ENCODE data around the gene MTHFD2L. TPM values are rescaled to one million over a fixed set of nuclear protein-coding genes. Genes with fewer than 3 reads are reported as not detected.

Gene MTHFD2L
- total and polyA plus RNA-seq, 2 of the 8 experiments (the other 6 are each of a cell fraction or from before 2014, with no cell fraction given) = 5.4 to 15.0 TPM

DNA sequence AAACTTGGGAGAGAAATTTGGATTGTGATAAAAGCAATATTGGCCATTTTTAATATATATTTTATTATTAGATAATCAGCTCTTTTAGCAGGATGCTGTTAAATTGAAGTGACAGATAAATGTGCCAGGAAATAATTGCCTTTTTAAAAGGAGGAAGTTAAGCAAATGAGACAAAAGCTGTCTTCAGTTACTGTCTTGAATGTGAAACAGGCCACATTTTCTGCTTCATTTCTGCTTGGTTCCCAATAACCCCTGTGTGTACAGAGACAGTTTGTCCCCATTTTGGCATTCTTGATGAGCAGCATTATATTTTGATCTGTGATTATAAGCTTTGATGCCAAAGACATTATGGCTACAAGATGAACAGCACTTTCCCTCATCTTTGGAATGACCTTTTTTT is 151.3 kb downstream of the MTHFD2L start:
- Histone ChIP-seq H2BK120ac (replicated peaks; ENCODE audit: low read depth, low read length) (no peak overlapping the region), H3K9ac (replicated peaks in 1 of 4; ENCODE audit: extremely low read depth in 1 of 4, low read depth in 3 of 4, low read length in 3 of 4) (no peak overlapping the region), H2AK5ac (ENCODE audit: low read depth, low read length) (no peak overlapping the region), H3K4me2 (ENCODE audit: insufficient read depth in 1 of 2, low read depth in 2 of 2, low read length in 2 of 2) (no peak overlapping the region), H2AFZ (ENCODE audit: low read length) (no peak overlapping the region), H3K23ac (ENCODE audit: insufficient read length) (no peak overlapping the region), H3K4ac (replicated peaks; ENCODE audit: insufficient read length, low read depth, low read length) (no peak overlapping the region), H2BK20ac (ENCODE audit: low read length) (no peak overlapping the region), H4K20me1 (replicated peaks in 1 of 2; ENCODE audit: control insufficient read depth in 1 of 2, insufficient read depth in 2 of 2, low read length in 2 of 2) (no peaks in the 10 kb centered on the region), H2BK15ac (ENCODE audit: low read length) (no peak overlapping the region), H3K56ac (replicated peaks; ENCODE audit: insufficient read length, low read depth, low read length) (no peak overlapping the region), H2BK12ac (ENCODE audit: low read depth, low read length) (no peak overlapping the region), H3K23me2 (ENCODE audit: low read depth, low read length) (no peaks in the 10 kb centered on the region), H3K79me2 (ENCODE audit: control insufficient read depth in 1 of 2, insufficient read depth in 2 of 2, low read length in 2 of 2) (no peaks in the 10 kb centered on the region), H3K14ac (ENCODE audit: insufficient read length) (no peak overlapping the region), H3K36me3 (ENCODE audit: control insufficient read depth in 2 of 4, insufficient read depth in 4 of 4, low read length in 3 of 4) (no peaks in the 10 kb centered on the region), H3K27me3 (replicated peaks in 1 of 4; ENCODE audit: control insufficient read depth in 3 of 4, extremely low read depth in 1 of 4, insufficient read depth in 3 of 4, low read length in 3 of 4) (no peaks in the 10 kb centered on the region), H4K8ac (ENCODE audit: extremely low read depth, insufficient read depth, low read length) (no peak overlapping the region), H2BK5ac (ENCODE audit: low read depth, low read length) (no peak overlapping the region), H4K5ac (ENCODE audit: insufficient read length, low read depth, low read length) (no peak overlapping the region), H3K4me1 (replicated peaks in 1 of 4; ENCODE audit: control insufficient read depth in 3 of 4, insufficient read depth in 4 of 4, low read length in 3 of 4) (no peaks in the 10 kb centered on the region), H3K9me3 (ENCODE audit: insufficient read depth in 2 of 2, low read depth in 1 of 2, low read length in 1 of 2) (no peaks in the 10 kb centered on the region), H3K4me3 (ENCODE audit: extremely low read depth in 1 of 4, insufficient read depth in 2 of 4, low read depth in 3 of 4, low read length in 4 of 4) (no peak overlapping the region), H3K18ac (ENCODE audit: extremely low read depth, low read length) (no peak overlapping the region), H3K27ac (ENCODE audit: low read depth, low read length) (no peak overlapping the region), H3K79me1 (ENCODE audit: low read depth, low read length) (no peaks in the 10 kb centered on the region), H4K91ac (replicated peaks; ENCODE audit: insufficient read length, low read length) (no peak overlapping the region)
- FAIRE-seq (no peak), DNase-seq (ENCODE audit: low read depth in 1 of 2, low spot score in 2 of 2) (no peak)
- POLR2A ChIA-PET (ENCODE audit: partially characterized antibody) = no interaction called here
- no peak for TF ChIP-seq POLR2AphosphoS5 (IDR thresholded peaks at IDR 0.05; ENCODE audit: low read depth, low read length)
- TF ChIP-seq ZNF274 (IDR thresholded peaks at IDR 0.05; ENCODE audit: borderline replicate concordance, extremely low read depth, low read length) = no peak
- no peak for TF ChIP-seq YY1 (IDR thresholded peaks at IDR 0.05; ENCODE audit: low read depth, low read length)
- no peak for TF ChIP-seq TCF12 (IDR thresholded peaks at IDR 0.05; ENCODE audit: low read depth, low read length)
- CTCF ChIA-PET (ENCODE audit: partially characterized antibody) = interaction anchor here (0.6 to 2.6 kb wide), 6 partner anchors 11 to 655 kb away, joined by 3 to 17 read pairs (median 5); no protein-coding TSS in a partner anchor

Measured in H1 (cell line).